GM19395 (cell line): ENCODE results near the gene CBX4.

Experiments used
- ATAC-seq: cut with Tn5 transposase; IDR thresholded peaks from one replicate; pipeline ENCODE4 v1.9.1; 2021; ENCODE audit warnings: mild to moderate bottlenecking, moderate library complexity; ENCODE audit not compliant: unreplicated experiment

The CBX4 gene

DNA sequence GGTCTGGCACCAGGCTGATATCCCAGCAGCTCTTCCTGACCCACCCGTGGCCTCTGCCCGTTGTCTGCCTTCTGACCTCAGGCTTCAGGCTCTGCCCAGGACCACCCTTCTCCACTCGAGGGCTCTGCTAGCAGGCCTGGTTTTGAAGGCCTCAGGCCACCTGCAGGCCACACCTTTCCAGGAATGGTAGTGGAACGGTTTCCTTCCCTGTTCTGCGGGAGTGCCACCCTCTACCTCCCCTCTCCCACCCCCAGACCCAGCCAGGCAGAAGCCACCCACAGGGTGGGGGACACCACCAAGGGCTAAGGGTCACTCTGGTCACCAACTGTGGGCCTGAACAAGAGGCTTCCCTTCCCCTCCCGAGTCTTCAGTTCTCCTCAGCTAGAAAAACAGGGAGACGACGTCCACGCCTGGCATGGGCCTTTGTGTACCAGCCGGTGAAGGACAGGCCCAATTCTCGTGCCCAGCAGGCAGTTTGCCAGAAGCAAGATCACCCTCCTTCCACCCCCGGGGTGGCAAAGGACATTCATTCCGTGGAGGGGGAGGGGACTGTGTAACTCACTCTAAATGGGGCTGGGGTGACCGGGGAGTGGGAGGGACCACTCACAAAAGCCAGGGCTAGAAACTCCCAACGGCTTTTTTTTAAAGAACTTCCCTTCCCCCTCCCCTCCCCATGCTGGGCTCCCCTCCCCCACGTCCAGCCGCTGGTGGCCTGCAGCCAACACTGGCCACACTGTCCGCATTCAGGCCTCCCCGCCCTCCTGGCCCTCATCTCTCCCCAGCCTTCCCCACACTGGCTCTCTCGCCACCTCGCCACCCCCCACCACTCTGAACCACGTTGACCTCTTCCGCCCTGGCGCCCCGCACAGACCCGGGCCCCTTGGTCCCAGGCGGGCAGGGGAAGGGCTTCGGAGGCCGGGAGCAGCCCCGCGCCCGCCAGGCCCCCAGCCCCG lies 7.7 kb downstream of the CBX4 start:
- no peak for ATAC-seq

DNA sequence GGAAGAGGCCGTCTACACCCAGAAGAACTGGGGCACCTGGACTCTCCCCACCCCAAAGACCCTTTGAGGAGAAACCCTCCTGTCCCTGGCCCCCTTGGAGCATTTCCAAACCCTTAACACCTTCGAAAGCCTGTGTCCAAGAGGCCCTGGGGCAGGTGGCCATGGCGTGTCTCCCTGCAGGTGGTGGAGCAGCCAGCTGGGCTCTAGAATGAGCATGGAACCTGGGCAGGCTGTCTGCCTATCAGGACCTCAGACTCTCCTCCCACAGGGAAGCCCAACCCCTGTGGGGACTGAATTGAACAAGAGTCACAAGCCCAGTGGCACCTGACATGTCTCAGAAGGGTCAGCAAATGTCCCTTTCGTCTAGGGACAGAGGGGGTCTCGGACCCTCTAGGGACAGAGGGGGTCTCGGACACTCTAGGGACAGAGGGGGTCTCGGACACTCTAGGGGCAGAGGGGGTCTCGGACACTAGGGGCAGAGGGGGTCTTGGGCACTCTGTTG lies 8.4 kb downstream of the CBX4 start:
- no peak for ATAC-seq

DNA sequence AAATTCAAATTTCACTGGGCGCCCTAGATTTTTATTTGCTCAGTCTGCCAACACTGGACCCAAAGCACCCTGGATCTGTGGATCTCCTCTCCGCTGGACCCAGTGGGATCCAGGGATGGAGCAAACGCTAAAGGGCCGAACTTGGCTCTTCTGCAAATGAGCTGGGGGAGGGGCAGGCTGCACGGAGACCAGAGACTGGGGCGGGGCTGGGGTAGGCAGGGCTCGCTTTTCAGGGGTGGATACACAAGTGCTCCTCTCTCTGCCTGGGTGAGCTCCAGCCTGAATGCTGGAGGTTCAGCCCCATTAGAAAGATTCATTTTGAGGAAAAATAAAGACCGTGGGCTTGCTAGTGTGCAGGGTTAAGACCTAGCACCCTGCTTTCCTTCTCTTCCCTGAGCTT lies 8.9 kb downstream of the CBX4 start:
- ATAC-seq = no peak

DNA sequence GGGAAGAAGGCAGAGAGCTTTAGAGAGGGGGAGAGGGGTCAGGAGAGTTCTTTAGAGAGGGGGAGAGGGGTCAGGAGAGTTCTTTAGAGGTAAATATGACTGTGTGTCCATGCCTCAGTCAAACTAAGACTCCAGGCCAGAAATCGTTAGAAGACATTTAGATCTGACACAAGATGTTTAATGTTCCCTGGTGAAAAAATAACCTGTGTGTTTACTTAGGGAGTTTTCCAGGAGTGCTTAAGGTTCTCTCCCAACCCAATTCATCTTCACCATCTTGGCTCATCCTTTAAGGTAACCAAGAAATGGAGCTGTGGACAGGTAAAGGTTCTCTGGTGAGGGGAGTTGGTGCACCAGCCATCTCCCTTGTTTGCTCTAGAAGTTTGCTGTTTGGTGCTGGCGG lies 9.8 kb downstream of the CBX4 start:
- ATAC-seq = no peak

DNA sequence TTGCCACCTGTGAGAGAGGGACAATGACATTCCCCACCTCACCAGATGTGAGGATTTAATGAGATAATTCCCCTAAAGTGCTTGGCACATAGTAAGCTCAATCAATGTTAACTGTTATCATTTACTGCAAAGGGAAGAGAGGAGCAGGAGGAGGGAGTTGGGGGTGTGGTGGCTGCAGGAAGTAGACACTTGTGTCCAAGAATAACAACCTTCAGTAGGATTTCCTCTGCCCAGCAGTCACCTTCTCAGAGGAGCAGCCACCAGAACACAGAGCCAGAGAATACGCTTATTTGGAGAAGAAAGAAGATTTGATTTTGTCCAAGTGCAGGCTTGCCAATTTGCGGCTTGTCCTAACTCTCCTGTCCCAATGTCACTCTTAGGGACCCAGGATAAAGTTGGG lies 10.2 kb downstream of the CBX4 start:
- no peak for ATAC-seq

DNA sequence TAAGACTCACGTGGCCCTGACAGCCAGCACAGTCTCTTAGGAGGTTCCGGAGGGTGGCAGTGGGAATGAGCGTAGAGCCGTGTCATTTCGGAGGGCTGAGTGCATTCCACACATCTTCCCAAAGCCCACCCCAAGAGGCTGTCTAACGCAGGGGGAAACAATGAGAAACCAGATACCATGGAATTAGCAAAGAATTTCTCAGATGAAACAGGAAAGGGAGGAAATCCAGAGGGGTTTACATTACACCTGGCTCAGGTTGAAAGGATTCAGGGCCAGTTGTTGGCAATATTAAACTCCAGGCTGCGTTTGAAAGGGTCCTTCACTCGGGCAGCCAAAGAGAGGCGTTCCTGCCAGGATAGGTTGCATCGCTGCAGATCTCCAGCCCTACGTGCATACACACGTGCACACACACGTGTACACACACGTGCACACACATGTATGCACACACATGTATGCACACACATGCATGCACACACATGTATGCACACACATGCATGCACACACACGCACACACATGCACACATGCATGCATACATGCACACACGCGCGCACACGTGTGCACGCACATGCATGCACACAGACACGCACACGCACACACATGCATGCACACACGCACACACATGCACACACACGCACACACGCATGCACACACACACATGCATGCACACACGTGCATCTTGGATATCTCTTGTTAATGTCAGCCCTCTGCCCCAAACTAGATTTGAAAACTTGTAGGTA lies 12.2 kb downstream of the CBX4 start:
- no peak for ATAC-seq

DNA sequence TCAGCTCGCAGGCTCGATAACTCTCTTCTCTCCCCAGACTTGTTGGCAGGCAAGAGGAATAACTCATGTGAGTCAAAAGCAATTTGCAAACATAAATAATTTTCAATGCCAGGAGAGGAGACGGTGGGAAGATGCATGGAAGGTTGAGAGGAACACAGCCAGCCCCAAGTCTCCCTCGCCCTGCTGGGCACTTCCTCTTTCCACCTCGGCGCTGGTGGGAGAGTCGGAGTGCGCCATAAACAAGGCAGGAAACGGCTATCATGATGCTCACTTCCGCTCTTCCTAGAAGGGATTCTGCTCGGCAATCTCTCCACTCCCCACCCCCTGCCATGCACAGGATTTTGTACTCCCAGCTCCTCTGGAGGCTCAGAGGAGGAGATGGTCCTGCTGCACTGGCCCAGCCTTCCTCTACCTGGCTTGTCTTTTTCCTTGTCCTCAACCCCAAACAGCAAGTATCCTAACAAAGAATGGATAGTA lies 13.0 kb downstream of the CBX4 start:
- no peak for ATAC-seq

DNA sequence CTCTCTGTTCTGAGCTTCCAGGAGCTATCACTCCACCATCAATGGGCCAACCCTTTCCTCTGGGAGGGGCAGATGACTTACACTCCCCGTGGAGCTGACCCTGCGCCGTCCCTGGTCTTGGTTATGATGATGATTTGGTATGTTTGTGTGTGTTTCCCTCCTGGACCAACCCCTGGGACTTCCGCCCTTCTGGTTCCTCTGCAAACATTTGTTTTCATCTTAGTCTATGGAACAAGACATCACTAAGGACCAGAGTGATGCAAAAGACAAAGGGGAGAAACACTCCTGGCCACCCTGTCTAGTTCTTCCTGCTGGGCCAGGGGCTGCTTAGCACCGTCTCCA lies 13.7 kb downstream of the CBX4 start:
- no peak for ATAC-seq

DNA sequence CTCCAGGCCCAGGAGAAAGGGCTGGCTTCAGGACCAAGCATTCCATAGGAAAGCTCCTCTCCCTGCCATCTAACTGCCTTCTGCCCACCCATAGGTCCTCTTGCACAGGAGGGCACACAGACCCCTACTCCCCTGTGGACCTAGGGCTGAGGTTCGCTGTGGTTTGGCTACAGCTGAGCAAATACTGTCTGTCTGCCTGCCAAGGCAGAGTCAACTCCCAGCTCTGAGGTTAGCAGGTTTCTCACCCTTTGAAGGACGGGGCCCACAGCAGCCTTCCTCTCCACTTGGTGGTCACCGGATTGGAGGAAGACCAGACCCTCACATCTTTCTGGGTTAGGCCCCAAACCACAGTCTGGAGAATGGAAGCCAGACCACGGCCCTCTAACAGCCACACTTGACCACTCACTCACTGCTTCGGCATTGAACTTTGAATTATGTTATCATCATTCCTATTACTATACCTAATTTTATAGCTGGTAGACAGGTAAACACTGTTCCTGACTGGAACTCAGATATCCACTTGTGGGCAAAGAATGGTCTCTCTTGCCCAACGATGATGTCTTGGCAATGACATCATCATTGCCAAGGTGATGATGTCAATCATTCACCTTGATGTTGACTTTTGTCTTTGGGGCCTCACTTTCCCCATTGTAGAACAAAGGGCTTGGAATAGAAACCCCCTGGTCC lies 14.2 kb downstream of the CBX4 start:
- ATAC-seq = no peak

DNA sequence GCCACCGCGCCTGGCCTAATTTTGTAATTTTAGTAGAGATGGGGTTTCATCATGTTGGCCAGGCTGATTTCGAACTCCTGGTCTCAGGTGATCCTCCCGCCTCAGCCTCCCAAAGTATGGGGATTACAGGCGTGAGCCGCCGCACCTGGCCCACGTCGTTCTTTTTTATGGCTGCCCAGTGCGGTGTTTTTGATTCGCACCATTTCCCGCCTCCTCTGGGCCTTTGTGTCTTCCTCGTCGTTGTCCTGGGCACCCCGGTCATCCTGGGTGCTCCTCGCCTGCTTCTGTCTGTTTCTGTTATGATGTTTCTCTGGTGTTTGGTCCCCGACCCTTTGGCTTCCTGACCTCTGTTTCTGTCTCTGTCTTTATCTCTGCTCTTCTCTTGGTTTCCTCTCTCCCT lies 15.0 kb downstream of the CBX4 start:
- ATAC-seq = no peak

DNA sequence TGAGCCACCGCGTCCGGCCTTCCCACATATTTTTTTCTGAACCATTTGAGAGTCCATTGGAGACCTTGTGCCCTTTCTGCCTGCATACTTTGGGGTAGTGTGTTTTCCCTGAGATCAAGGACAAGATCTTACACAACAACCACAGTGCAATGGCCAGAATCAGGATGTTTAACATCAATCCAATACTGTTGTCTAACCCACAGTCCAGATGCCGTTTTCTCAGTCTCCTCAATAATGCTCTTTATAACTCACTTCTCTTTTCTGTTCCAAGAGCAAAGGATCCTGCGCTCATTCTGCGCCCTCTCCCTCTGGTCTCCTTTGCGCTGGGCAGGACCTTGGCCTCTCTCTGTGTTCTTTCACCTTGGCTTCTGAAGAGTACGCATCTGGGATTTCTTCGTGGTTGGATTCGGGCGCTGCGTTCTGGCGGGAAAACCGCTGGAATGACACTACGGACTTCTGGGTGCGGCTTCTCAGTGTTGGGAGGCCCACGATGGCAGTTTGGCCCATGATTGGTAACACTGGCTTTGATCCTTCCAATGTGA lies 16.6 kb downstream of the CBX4 start:
- no peak for ATAC-seq

DNA sequence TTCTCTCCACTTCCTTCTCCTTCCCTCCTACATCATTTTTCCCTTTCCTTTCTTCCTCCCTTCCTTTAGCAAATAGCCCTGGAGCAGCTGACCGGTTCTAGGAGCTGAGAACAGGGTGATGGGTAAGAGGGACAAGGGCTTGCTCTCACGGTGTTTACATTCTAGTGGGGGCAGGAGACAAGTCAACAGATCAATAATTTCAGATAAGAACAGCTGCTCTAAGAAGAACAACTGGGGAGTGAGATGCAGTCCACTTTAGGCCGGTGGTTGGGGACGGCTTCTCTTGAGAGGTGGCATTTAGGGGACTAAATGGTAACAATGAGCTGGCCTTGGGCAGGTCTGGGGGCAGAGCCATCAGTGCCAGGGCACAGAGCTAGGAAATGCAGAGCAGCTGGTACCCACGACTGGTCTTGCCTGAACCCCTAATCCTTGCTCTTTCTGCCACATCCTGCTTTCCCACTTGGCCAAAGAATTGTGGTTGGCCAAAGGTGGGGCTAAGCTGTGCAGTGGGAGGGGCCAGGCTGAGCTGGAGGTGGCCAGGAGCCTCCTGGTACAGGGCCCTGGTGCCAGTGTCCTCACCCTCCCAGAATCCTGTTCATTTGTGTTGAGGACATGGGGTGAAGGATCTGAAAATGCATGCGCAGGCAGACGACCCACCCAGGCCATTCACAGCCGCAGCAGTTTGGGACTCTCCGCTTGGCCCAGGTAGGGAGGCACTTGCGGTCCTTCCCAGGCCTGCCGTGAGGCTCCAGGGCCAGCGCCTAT lies 17.7 kb downstream of the CBX4 start:
- ATAC-seq = no peak

DNA sequence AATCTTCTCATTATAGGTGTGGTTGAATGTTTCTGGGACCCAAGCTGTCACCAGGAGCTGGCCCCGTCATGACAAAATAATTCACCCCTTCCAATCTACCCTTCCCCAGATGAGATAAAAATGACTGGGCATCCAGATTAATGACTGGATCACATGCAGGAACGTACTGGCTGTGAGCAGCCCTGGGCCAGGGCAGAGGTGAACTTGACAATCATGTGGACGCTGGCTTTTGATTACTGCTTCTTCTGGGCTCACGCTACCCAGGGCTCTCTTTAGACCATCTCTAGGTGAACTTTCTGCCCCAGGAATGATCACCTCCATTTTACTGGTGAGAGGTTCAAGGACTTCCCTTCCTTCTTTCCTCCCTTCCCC lies 18.3 kb downstream of the CBX4 start:
- no peak for ATAC-seq

DNA sequence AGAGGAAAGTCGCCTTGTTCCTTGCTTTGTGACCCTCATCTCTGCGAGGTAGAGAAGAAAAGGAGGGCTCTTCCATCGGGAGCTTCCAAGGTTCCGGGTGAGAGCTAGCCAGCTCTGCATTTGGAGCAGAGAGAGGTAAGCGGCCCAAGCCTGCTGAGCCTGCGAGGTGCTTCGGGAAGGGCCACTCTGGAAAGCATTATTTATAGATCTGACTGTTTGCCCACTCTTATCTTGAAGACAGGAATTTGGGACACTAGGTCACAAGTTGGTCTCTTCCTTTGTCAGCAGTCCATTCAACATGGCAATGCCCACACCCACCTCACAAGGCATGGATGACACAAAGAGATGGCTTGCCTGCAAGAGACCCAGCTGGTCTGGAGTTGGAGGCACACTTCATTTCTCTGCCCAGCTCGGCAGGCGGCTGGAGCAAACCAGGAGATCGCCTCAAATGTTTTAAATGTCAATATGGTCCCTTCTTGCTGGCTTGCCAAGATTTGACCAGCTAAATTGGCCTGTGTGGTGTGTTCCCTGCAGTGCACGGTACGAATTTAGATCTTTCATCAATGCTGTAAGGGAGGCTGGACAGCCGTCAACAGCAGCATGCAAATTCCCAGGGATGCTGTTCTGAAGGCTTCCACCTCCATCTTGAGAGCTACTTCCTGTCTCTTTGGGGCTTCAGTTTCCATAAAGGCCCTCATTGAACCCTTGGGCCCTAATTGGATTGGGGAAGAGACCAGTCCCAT lies 19.5 kb downstream of the CBX4 start:
- ATAC-seq = no peak

DNA sequence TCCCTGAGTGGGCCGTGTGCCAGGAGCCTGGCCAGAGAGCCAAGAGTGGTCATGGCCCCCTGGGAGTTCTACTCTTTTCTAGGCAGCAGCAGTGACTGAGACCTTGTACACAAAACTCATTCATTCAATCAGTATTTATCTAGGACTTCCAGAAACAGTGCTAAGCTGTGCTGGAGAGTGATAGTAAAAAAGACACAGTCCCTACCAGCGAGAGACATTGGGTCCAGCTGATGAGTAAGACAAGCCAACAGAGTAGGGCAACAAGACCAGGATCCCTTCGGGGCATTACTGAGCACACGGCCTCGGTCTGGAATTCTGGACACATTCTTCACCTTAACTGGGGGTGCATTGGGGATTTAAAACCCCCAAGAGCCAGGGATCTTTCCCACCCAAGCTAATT lies 20.2 kb downstream of the CBX4 start:
- ATAC-seq = no peak

DNA sequence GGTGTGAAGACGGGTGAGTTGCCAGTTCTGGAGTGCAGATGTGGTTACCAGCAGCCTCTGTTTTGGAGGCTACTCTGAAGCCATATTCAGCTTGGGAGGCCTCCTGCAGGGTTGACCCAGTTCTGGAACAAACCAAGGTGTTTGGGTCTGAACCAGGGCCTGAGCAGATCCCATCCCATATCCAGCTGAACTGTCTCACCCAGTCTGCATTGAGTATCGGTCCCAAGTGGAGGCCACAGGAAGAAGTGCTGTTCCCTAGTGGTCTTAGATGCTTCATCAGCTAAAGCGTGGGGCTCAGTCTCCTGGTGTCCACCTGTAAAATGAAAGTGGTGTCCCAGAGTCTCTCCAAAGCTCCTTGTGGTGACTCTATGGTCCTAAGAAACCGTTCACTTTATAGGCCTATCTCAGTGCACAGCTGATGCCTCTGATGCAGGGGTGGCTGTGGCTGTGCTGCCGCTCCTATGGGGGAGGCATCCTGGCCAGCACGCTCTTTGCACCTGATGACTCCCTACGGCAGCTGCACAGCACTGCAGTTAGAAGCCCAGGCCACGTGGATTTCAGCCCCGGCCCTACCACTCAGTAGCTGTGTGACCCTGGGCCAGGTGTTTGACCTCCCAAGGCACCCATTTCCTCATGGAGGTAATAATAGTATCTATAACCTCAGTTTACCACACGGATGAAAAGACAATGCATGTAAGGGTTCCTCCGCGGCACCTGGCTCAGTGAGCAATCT lies 21.0 kb downstream of the CBX4 start:
- ATAC-seq = no peak

DNA sequence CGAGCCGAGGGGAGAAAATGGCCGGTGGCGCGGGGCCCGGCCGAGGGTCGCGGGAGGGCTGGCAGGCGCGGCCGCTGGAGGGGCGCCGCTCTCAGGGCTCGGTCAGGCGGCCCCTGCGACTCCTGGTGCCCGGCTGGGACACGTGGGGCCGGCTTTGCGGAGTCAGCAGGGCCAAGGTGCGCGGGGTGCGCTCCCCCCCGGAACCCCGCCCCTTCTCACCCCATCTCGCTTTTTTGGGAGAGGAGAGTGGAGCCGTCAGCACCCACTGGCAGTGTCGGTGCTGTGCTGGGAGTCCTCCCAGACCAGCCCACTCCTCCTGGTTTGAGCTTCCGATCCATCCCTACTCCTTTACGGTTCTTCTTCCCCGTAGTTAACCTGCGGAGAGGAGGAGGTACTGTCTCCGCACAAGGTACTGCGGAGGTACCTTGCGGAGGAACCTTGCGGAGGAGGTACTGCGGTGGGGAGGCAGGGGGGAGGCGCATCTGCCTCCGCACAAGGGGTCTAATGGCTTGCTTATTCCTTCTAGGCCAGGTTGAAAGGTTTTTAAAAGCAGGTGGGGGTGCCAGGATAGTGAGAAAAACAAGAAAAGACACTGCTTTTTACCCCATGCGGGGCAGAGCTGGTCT lies 23.3 kb downstream of the CBX4 start:
- ATAC-seq = no peak

DNA sequence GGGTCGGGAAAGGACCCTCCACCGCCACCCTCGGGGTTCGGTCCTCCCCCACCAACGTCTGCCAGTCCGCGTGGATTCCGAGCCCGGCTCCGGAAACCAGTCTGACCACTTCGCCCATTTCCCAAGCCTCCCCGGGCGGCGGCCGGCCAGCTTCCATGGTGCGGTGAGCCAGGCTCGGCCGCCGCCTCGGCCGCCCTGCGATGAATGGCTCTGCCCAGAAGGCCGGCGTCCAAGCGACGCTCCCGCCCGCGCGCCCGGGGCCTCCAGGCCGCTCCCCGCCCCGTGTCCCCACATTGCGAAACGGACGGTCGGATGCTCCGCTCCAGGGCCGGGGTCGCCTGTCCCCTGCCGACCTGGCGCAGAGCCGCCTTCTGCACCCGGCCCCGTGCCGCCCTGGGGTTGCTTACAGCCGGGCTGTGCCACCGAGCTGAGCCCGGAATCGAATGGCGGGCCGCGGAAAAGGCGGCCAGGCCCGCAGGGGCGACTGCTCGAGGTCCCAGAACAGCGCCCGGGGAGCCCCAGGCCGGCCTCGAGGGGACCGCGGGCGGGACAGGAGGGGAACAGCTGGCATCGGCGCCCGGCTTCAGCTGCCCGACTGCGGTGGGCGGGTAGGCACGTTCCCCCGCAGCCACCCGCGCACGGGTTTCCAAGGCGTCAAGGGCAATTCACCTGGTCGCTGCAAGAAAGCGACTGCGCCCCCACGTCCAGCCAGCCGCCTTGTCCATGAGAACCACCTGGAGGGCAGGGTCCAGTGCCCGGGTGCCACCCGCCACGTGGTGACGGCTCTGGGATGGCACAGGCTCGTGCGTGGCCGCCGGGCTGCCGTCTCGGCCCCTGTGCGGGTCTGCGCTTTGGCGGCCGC lies 24.0 kb downstream of the CBX4 start:
- no peak for ATAC-seq
